K562 treated with DMSO at 1 percent for 12 hours (cell line): Measurements from ENCODE around the gene NEIL3. TPM values are rescaled to one million over a fixed set of nuclear protein-coding genes. Genes with fewer than 3 reads are reported as not detected.

Source experiments
- total RNA-seq: library from RNA; unstranded; fragments of 300-600 nt; gene quantifications from 2 replicates; pipeline ENCODE4 v1.2.3, GENCODE V29; 2022; ENCODE audit not compliant: insufficient read depth

The NEIL3 gene
- total RNA-seq = 8.1 and 22.0 TPM in 2 replicates

DNA sequence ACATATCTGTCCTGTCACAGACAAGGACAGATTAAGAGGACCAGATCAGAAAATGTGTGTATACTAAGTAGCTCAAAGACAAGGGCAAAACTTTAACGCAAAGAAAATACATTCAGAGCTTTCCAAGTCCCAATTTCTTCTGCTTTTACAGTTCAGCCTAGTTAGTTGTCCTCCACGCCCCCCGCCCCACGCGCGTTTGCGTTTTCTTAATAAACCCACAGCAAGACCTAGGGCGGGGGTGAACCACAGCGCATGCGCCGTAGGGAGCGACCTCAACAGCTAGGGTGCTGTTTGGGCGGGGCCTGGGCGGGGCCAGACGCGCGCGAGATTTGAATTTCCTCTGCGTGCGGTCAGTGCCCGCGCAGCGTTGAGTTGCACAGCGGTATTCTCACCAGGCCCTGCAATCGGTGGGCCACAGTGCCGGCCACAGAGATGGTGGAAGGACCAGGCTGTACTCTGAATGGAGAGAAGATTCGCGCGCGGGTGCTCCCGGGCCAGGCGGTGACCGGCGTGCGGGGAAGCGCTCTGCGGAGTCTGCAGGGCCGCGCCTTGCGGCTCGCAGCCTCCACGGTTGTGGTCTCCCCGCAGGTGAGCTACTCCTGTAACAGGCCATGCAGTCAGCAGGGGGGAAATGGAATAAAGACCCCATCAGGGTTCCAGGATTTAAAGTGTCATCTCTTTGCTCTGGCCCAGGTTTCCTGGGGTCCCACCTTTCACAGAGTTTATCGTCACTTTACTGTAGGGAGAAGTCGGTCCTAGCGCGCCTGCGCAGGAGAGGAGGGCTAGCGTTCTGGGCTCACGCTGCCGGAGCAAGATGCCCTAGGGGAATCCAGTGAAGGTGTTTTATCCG is at the start of gene NEIL3:
Gene NEIL3 (plus strand): TSS at position 353 of the 850 bp plus-strand sequence. CDS start 80 bp downstream, at position 433.

Other genes starting within 250 kb of the NEIL3 start
- 36.4 and 40.0 TPM in 2 replicates for gene AGA, start 132.6 kb downstream of the NEIL3 start, total RNA-seq